ENCODE results near the gene ARHGEF2. TPM values are rescaled to one million over a fixed set of nuclear protein-coding genes. Genes with fewer than 3 reads are reported as not detected.

ARHGEF2 gene
- total and polyA plus RNA-seq, 2 donors (not counting 1 experiment from before 2014, with no cell fraction given): 241 to 245 TPM

DNA sequence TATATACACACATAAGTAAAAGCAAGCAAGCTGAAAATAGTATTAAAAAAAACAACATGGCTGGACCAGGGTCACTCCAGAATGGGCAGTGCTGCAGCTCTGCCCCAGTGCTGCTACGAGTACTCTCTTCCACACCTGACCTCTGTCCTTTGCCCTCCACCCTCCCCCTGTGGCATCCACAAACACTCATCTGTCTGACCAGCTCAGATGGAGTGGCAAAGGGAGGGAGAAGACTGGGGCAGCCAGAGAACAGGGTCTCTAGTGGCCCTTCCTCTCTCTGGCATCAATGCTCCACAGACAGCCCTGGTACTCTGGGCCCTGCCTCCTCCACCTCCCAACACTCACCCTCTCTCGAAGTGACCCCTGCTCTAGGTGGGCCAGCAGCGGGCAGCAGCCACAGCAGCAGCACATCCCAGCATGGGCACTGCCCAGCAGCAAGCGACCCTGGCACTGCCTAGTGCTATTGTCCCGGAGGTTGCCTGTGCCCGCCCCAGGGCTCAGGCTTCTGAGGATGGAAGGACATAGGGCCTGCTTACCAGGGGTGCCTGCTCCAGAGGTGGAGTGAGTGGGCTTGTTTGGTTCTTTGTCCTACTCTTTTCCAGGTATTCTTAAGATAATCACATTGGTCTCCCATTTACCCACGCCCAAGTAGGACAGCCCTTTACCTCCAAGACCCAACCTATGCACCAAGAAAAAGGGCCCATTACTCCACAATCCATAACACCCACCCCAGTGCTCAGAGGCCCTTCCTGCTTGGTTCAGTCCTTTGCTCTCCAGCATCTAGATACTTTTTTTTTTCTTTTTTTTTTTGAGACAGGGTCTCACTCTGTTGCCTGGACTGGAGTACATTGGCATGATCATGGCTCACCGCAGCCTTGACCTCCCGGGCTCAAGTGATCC is 6.2 kb downstream of the ARHGEF2 start:
- ChIA-PET CTCF (interaction anchor here (2.4 to 3.7 kb wide), 2 partner anchors 17 to 33 kb away, joined by 13 to 22 read pairs; partner anchors contain the start of gene RXFP4), POLR2A (interaction anchor here (2.3 to 2.7 kb wide), 2 partner anchors 11 to 12 kb away, joined by 7 to 8 read pairs; no protein-coding TSS in a partner anchor)
- Mint-ChIP-seq H3K27ac (peak overlapping the region; percentile 92), H3K4me3 (peak overlapping the region; percentile 68), H3K27me3 (no peaks in the 10 kb centered on the region), H3K9me3 (ENCODE audit: insufficient read depth) (no peaks in the 10 kb centered on the region), H3K4me1 (peaks cover 96% of the 10 kb centered on the region)
- ATAC-seq (ENCODE audit: low read depth): no peak
- intact Hi-C loops (cut with micrococcal nuclease): no loop called here
- peaks cover 100% of the 10 kb centered on the region for H3K79me2 ChIP-seq (ENCODE audit: control insufficient read depth, insufficient read depth, low read length)
- TF ChIP-seq, protein P1, sequence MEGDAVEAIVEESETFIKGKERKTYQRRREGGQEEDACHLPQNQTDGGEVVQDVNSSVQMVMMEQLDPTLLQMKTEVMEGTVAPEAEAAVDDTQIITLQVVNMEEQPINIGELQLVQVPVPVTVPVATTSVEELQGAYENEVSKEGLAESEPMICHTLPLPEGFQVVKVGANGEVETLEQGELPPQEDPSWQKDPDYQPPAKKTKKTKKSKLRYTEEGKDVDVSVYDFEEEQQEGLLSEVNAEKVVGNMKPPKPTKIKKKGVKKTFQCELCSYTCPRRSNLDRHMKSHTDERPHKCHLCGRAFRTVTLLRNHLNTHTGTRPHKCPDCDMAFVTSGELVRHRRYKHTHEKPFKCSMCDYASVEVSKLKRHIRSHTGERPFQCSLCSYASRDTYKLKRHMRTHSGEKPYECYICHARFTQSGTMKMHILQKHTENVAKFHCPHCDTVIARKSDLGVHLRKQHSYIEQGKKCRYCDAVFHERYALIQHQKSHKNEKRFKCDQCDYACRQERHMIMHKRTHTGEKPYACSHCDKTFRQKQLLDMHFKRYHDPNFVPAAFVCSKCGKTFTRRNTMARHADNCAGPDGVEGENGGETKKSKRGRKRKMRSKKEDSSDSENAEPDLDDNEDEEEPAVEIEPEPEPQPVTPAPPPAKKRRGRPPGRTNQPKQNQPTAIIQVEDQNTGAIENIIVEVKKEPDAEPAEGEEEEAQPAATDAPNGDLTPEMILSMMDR (IDR thresholded peaks at IDR 0.05): no peak
- no peak for TF ChIP-seq EZH2 (IDR thresholded peaks at IDR 0.05; ENCODE audit: borderline replicate concordance, insufficient read depth, low read depth, low read length, poor library complexity, severe bottlenecking)
- H3K9ac ChIP-seq (ENCODE audit: low read length): no peak overlapping the region
- DNase-seq: no peak
- peak overlapping the region; percentile 62 for H3K4me2 ChIP-seq (replicated peaks; ENCODE audit: low read depth, low read length, poor library complexity, severe bottlenecking)
- peaks cover 8 to 56% of the 10 kb centered on the region in 2 experiments for H3K36me3 ChIP-seq (replicated peaks in 1 of 2; ENCODE audit: control extremely low read depth in 1 of 2, control insufficient read depth in 1 of 2, extremely low read depth in 1 of 2, insufficient read depth in 2 of 2, low read length in 1 of 2)
- peaks cover 99% of the 10 kb centered on the region for H4K20me1 ChIP-seq (ENCODE audit: control insufficient read depth, insufficient read depth, low read length, poor library complexity, severe bottlenecking)
- no peaks in the 10 kb centered on the region for H3K9me3 ChIP-seq (ENCODE audit: control extremely low read depth in 1 of 3, control insufficient read depth in 2 of 3, insufficient read depth in 1 of 3, low read length in 2 of 3)
- H3K27ac ChIP-seq (ENCODE audit: low read length in 2 of 2): peak overlapping the region in 1 of 2 donors; percentile 79
- 81% methylated on average over 8 of the region's 9 CpGs for WGBS (ENCODE audit: insufficient coverage)
- no peaks in the 10 kb centered on the region for H3K27me3 ChIP-seq (replicated peaks in 1 of 4; ENCODE audit: control extremely low read depth in 1 of 4, control insufficient read depth in 3 of 4, insufficient read depth in 4 of 4, low read length in 3 of 4)
- no peak overlapping the region for H2AFZ ChIP-seq (ENCODE audit: insufficient read depth, low read depth, low read length, poor library complexity, severe bottlenecking)
- no peak overlapping the region for H3K4me3 ChIP-seq (ENCODE audit: control extremely low read depth in 1 of 5, extremely low read depth in 1 of 5, insufficient read depth in 1 of 5, low read depth in 2 of 5, low read length in 4 of 5)
- H3K4me1 ChIP-seq (ENCODE audit: control insufficient read depth in 2 of 2, insufficient read depth in 2 of 2, low read length in 2 of 2): peaks cover 85 to 90% of the 10 kb centered on the region in 2 donors
